ENCODE measurements around the gene USP24.

USP24 gene

GRCh38 chr1:55255901-55256300, 40.7 kb upstream of the USP24 start:
- H3K4me1 Mint-ChIP-seq: peaks cover 8% of the 10 kb centered on the region
- TF ChIP-seq CTCF (IDR thresholded peaks at IDR 0.05; ENCODE audit: unreplicated experiment in 3 of 3): no peak
- peaks cover 8% of the 10 kb centered on the region for H3K27me3 Mint-ChIP-seq (ENCODE audit: low read depth)
- no peaks in the 10 kb centered on the region for H3K9me3 Mint-ChIP-seq
- H3K27ac Mint-ChIP-seq: peak overlapping the region in 1 of 3 experiments; percentile 3
- no peak overlapping the region for H3K4me3 Mint-ChIP-seq
- H3K36me3 Mint-ChIP-seq (ENCODE audit: low read depth): no peaks in the 10 kb centered on the region

- Mint-ChIP-seq H3K4me3 (no peak overlapping the region), H3K4me1 (peaks cover 14% of the 10 kb centered on the region), H3K27ac (no peak overlapping the region), H3K36me3 (ENCODE audit: low read depth) (no peaks in the 10 kb centered on the region), H3K27me3 (ENCODE audit: low read depth) (peaks cover 4% of the 10 kb centered on the region), H3K9me3 (no peaks in the 10 kb centered on the region)
- TF ChIP-seq CTCF (IDR thresholded peaks at IDR 0.05; ENCODE audit: unreplicated experiment in 3 of 3): no peak
Measured at GRCh38 chr1:55252942-55253589, 37.9 kb upstream of the USP24 start.

- H3K4me3 Mint-ChIP-seq: no peak overlapping the region
- TF ChIP-seq CTCF (IDR thresholded peaks at IDR 0.05; ENCODE audit: unreplicated experiment in 3 of 3): no peak
- no peaks in the 10 kb centered on the region for H3K36me3 Mint-ChIP-seq (ENCODE audit: low read depth)
- peaks cover 7% of the 10 kb centered on the region for H3K4me1 Mint-ChIP-seq
- H3K27me3 Mint-ChIP-seq (ENCODE audit: low read depth): peaks cover 4% of the 10 kb centered on the region
- no peak overlapping the region for H3K27ac Mint-ChIP-seq
- no peaks in the 10 kb centered on the region for H3K9me3 Mint-ChIP-seq
Measured at GRCh38 chr1:55250399-55251075, 35.4 kb upstream of the USP24 start.

GRCh38 chr1:55249646-55250398, 34.7 kb upstream of the USP24 start:
- no peaks in the 10 kb centered on the region for H3K9me3 Mint-ChIP-seq

GRCh38 chr1:55246896-55247295, 31.7 kb upstream of the USP24 start:
- Mint-ChIP-seq H3K27me3 (ENCODE audit: low read depth) (peaks cover 4% of the 10 kb centered on the region), H3K4me1 (peaks cover 7% of the 10 kb centered on the region), H3K4me3 (no peak overlapping the region), H3K27ac (no peak overlapping the region), H3K9me3 (no peaks in the 10 kb centered on the region), H3K36me3 (ENCODE audit: low read depth) (no peaks in the 10 kb centered on the region)
- TF ChIP-seq CTCF (IDR thresholded peaks at IDR 0.05; ENCODE audit: unreplicated experiment in 3 of 3): no peak

More at GRCh38 chr1:55249646-55250398, 34.7 kb upstream of the USP24 start:
- H3K27me3 Mint-ChIP-seq (ENCODE audit: low read depth): peaks cover 8% of the 10 kb centered on the region
- H3K27ac Mint-ChIP-seq: no peak overlapping the region
- no peaks in the 10 kb centered on the region for H3K36me3 Mint-ChIP-seq (ENCODE audit: low read depth)
- peaks cover 7% of the 10 kb centered on the region for H3K4me1 Mint-ChIP-seq
- no peak for TF ChIP-seq CTCF (IDR thresholded peaks at IDR 0.05; ENCODE audit: unreplicated experiment in 3 of 3)
- no peak overlapping the region for H3K4me3 Mint-ChIP-seq

Data from nephron (organoid).